Neural cell (in vitro differentiated cells): Measurements from ENCODE around the gene SLC29A1. TPM values are rescaled to one million over a fixed set of nuclear protein-coding genes. Genes with fewer than 3 reads are reported as not detected.
"Not testable (repeated sequence)": the region's sequence is repeated elsewhere in the genome, so short reads cannot be mapped to it uniquely, and the experiment has no call there.

Experiments used
- H2AFZ ChIP-seq: fragments of 200-600, 300-800 bp; sonication (generic), shearing (Covaris generic); 2 replicates; pipeline ENCODE4 v1.6.0; 2014; ENCODE audit warnings: low read depth, mild to moderate bottlenecking, antibody characterized with exemption, low read length, moderate library complexity
- H3F3A ChIP-seq: fragments of 200-600 bp; shearing (Covaris generic); 2 replicates; pipeline ENCODE4 v1.6.1; 2016; ENCODE audit warnings: mild to moderate bottlenecking, moderate library complexity, mixed read lengths, antibody characterized with exemption, low read length; ENCODE audit not compliant: insufficient read depth, poor library complexity, severe bottlenecking
- H3K27ac ChIP-seq: fragments of 200-600, 300-800 bp; sonication (generic), shearing (Covaris generic); 2 replicates; pipeline ENCODE4 v1.5.1; 2014; ENCODE audit warnings: mild to moderate bottlenecking, low read length, moderate library complexity
- H3K27me3 ChIP-seq: fragments of 300-800, 200-600 bp; sonication (generic), shearing (Covaris generic); 2 replicates; pipeline ENCODE4 v1.6.0; 2014; ENCODE audit warnings: mild to moderate bottlenecking, low read depth, low read length, moderate library complexity; ENCODE audit not compliant: insufficient read depth
- H3K36me3 ChIP-seq: fragments of 300-800, 200-600 bp; sonication (generic), shearing (Covaris generic); 2 replicates; pipeline ENCODE4 v1.5.1; 2014; ENCODE audit warnings: mild to moderate bottlenecking, antibody characterized with exemption, low read length, moderate library complexity; ENCODE audit not compliant: insufficient read depth
- H3K4me2 ChIP-seq: fragments of 300-800, 200-600 bp; sonication (generic), shearing (Covaris generic); 2 replicates; pipeline ENCODE4 v1.6.0; 2014; ENCODE audit warnings: mild to moderate bottlenecking, low read length
- H3K4me3 ChIP-seq: fragments of 300-800, 200-600 bp; sonication (generic), shearing (Covaris generic); 2 replicates; pipeline ENCODE4 v1.5.1; 2014; ENCODE audit warnings: mild to moderate bottlenecking, low read length, moderate library complexity
- H3K79me2 ChIP-seq: fragments of 200-600 bp; shearing (Covaris generic); replicated peaks from 2 replicates; pipeline ENCODE4 v1.6.0; 2014; ENCODE audit warnings: mild to moderate bottlenecking, low read length, moderate library complexity; ENCODE audit not compliant: insufficient read depth
- H3K9ac ChIP-seq: fragments of 300-800, 200-600 bp; sonication (generic), shearing (Covaris generic); 2 replicates; pipeline ENCODE4 v1.6.1; 2016; ENCODE audit warnings: mild to moderate bottlenecking, low read length, mixed read lengths
- H3K9me2 ChIP-seq: fragments of 200-600 bp; shearing (Covaris generic); 2 replicates; pipeline ENCODE4 v1.6.1; 2016; ENCODE audit warnings: mild to moderate bottlenecking, low read length, mixed read lengths; ENCODE audit not compliant: insufficient read depth
- H3K9me3 ChIP-seq: fragments of 200-600, 300-800 bp; sonication (generic), shearing (Covaris generic); 2 replicates; pipeline ENCODE4 v1.6.1; 2016; ENCODE audit warnings: mild to moderate bottlenecking, mixed run types, low read length, moderate library complexity, mixed read lengths
- H4K20me1 ChIP-seq: fragments of 200-600 bp; shearing (Covaris generic); 2 replicates; pipeline ENCODE4 v1.6.1; 2016; ENCODE audit warnings: mild to moderate bottlenecking, mixed run types; ENCODE audit not compliant: insufficient read depth
- EP300 ChIP-seq: fragments of 450-650 bp; conservative IDR thresholded peaks from 2 replicates; pipeline ENCODE4 v1.6.1; 2014; ENCODE audit warnings: antibody characterized with exemption, mild to moderate bottlenecking, moderate library complexity; ENCODE audit not compliant: poor library complexity, severe bottlenecking
- EZH2 ChIP-seq: fragments of 200-600, 300-800 bp; shearing (Covaris generic), sonication (generic); IDR thresholded peaks from 2 replicates; pipeline ENCODE4 v1.6.1; 2014; ENCODE audit warnings: antibody characterized with exemption, low read length, borderline replicate concordance, mild to moderate bottlenecking; ENCODE audit not compliant: insufficient read depth, poor library complexity, severe bottlenecking
- MXI1 ChIP-seq: fragments of 450-650 bp; conservative IDR thresholded peaks from 2 replicates; pipeline ENCODE4 v1.6.1; 2014; ENCODE audit warnings: antibody characterized with exemption, mild to moderate bottlenecking; ENCODE audit not compliant: poor library complexity, severe bottlenecking
- POLR2AphosphoS5 ChIP-seq: IDR thresholded peaks from 2 replicates; pipeline ENCODE4 v1.6.1; 2012
- RAD21 ChIP-seq: fragments of 450-650 bp; conservative IDR thresholded peaks from 2 replicates; pipeline ENCODE4 v1.6.1; 2014; ENCODE audit warnings: antibody characterized with exemption, mild to moderate bottlenecking, moderate library complexity
- SMC3 ChIP-seq: fragments of 450-650 bp; conservative IDR thresholded peaks from 2 replicates; pipeline ENCODE4 v1.6.1; 2014; ENCODE audit warnings: antibody characterized with exemption, mild to moderate bottlenecking, moderate library complexity; ENCODE audit not compliant: poor library complexity
- TAF1 ChIP-seq: IDR thresholded peaks from 2 replicates; pipeline ENCODE4 v1.6.1; 2012; ENCODE audit warnings: low read depth
- polyA plus RNA-seq: library from polyadenylated mRNA; depleted of rRNA; stranded (reverse); fragments of >200 nt; gene quantifications from 2 replicates; pipeline ENCODE4 v1.2.3, GENCODE V29; 2014
- TF ChIP-seq, protein P1 (sequence below): IDR thresholded peaks from 2 replicates; pipeline ENCODE4 v1.6.1; 2012; ENCODE audit warnings: borderline replicate concordance
- TF ChIP-seq, protein P2 (sequence below): fragments of 450-650 bp; IDR thresholded peaks from 2 replicates; pipeline ENCODE4 v1.5.1; 2014; ENCODE audit warnings: antibody characterized with exemption, mild to moderate bottlenecking, moderate library complexity; ENCODE audit not compliant: poor library complexity, severe bottlenecking

The SLC29A1 gene
- polyA plus RNA-seq, 1 donor from 2014 or later: 18.9 TPM

DNA sequence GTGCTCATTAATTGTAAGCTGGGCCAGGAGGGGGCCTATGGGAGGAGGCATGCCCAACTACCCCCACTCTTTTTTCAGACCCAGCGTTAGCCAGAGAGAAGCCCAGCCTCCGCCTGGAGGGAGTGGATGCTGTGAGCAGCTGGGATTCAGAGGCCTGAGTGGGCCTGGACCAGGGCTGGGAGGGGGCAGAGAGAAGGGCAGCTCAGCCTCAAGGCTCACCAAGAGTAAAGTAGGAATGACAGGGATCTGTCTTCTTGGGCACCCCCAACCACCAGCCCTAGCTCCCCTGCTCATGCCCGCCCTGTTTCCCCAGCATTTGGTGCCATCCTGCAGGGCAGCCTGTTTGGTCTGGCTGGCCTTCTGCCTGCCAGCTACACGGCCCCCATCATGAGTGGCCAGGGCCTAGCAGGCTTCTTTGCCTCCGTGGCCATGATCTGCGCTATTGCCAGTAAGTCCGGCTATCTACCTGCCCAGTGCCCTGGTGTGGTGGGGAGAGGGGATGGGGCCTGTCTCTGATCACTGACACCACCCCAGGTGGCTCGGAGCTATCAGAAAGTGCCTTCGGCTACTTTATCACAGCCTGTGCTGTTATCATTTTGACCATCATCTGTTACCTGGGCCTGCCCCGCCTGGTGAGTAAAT is 6.8 kb downstream of the SLC29A1 start:
- H3K27ac ChIP-seq: no peak overlapping the region
- no peaks in the 10 kb centered on the region for H3K36me3 ChIP-seq

DNA sequence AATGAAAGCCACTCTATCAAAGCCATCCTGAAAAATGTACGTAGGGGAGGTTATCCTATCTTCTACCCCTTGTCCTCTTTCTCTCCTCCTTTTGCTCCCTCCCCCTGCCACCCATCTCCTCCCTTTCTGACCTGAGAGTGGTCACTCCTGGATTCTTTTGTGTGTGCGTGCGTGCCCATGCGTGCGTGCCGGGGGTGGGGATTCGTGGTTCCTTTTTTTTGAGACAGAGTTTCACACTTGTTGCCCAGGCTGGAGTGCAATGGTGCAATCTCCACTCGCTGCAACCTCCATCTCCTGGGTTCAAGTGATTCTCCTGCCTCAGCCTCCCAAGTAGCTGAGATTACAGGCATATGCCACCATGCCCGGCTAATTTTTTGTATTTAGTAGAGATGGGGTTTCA is 8.0 kb downstream of the SLC29A1 start:
- H3K4me2 ChIP-seq, H3K9ac ChIP-seq, H3K27ac ChIP-seq, H3K36me3 ChIP-seq, H3K4me3 ChIP-seq, H3K9me2 ChIP-seq, H3K9me3 ChIP-seq, H3K27me3 ChIP-seq, H2AFZ ChIP-seq, H3F3A ChIP-seq, H4K20me1 ChIP-seq, H3K79me2 ChIP-seq: not testable (repeated sequence)

More for the DNA sequence above, 6.8 kb downstream of the SLC29A1 start:
- H3F3A ChIP-seq: no peaks in the 10 kb centered on the region
- no peak overlapping the region for H3K4me2 ChIP-seq
- H3K9me2 ChIP-seq: no peaks in the 10 kb centered on the region
- H3K9ac ChIP-seq: no peak overlapping the region
- no peaks in the 10 kb centered on the region for H3K9me3 ChIP-seq
- no peak overlapping the region for H2AFZ ChIP-seq
- TF ChIP-seq, protein P1, sequence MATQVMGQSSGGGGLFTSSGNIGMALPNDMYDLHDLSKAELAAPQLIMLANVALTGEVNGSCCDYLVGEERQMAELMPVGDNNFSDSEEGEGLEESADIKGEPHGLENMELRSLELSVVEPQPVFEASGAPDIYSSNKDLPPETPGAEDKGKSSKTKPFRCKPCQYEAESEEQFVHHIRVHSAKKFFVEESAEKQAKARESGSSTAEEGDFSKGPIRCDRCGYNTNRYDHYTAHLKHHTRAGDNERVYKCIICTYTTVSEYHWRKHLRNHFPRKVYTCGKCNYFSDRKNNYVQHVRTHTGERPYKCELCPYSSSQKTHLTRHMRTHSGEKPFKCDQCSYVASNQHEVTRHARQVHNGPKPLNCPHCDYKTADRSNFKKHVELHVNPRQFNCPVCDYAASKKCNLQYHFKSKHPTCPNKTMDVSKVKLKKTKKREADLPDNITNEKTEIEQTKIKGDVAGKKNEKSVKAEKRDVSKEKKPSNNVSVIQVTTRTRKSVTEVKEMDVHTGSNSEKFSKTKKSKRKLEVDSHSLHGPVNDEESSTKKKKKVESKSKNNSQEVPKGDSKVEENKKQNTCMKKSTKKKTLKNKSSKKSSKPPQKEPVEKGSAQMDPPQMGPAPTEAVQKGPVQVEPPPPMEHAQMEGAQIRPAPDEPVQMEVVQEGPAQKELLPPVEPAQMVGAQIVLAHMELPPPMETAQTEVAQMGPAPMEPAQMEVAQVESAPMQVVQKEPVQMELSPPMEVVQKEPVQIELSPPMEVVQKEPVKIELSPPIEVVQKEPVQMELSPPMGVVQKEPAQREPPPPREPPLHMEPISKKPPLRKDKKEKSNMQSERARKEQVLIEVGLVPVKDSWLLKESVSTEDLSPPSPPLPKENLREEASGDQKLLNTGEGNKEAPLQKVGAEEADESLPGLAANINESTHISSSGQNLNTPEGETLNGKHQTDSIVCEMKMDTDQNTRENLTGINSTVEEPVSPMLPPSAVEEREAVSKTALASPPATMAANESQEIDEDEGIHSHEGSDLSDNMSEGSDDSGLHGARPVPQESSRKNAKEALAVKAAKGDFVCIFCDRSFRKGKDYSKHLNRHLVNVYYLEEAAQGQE: no peak
- H4K20me1 ChIP-seq: no peaks in the 10 kb centered on the region
- no peaks in the 10 kb centered on the region for H3K27me3 ChIP-seq
- H3K79me2 ChIP-seq: peaks cover 3% of the 10 kb centered on the region
- H3K4me3 ChIP-seq: no peak overlapping the region

DNA sequence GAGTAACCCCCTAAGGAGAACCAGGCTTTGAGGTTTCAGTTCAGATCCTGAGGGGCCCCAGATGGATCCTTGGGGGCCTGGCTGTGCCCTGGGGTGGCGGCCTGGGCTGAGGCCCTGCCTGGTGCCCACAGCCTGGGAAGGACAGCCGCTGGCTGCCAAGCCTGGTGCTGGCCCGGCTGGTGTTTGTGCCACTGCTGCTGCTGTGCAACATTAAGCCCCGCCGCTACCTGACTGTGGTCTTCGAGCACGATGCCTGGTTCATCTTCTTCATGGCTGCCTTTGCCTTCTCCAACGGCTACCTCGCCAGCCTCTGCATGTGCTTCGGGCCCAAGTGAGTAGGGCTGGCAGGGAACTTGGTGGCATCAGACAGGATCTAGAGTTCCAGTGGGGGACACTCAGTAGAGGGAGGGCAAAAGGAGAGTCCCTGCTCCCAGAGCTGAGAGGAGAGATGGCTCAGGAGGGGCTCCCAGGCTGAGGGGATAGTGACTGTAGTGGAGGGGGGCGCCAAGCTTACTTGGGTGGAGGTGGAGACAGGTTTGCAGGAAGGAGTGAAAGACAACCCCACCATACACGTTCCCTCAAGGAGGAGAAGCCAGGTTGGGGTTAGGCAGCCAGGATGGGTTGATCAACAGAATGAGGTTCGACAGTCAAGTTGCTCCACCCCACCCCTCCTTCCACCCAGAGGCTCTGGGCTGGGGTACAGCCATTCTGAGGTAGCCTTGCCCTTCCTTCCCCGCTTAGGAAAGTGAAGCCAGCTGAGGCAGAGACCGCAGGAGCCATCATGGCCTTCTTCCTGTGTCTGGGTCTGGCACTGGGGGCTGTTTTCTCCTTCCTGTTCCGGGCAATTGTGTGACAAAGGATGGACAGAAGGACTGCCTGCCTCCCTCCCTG is 9.5 kb downstream of the SLC29A1 start:
- Histone ChIP-seq H2AFZ (no peak overlapping the region), H3K9ac (no peak overlapping the region), H3K4me2 (no peak overlapping the region), H3K36me3 (no peaks in the 10 kb centered on the region), H3K4me3 (no peak overlapping the region), H3K9me3 (no peaks in the 10 kb centered on the region), H4K20me1 (no peaks in the 10 kb centered on the region), H3K79me2 (no peaks in the 10 kb centered on the region), H3K9me2 (no peaks in the 10 kb centered on the region), H3K27ac (no peak overlapping the region), H3K27me3 (no peaks in the 10 kb centered on the region), H3F3A (no peaks in the 10 kb centered on the region)
- no peak for TF ChIP-seq RAD21
- no peak for TF ChIP-seq SMC3
- TF ChIP-seq EP300: no peak
- TF ChIP-seq MXI1: no peak
- TF ChIP-seq, protein P2, sequence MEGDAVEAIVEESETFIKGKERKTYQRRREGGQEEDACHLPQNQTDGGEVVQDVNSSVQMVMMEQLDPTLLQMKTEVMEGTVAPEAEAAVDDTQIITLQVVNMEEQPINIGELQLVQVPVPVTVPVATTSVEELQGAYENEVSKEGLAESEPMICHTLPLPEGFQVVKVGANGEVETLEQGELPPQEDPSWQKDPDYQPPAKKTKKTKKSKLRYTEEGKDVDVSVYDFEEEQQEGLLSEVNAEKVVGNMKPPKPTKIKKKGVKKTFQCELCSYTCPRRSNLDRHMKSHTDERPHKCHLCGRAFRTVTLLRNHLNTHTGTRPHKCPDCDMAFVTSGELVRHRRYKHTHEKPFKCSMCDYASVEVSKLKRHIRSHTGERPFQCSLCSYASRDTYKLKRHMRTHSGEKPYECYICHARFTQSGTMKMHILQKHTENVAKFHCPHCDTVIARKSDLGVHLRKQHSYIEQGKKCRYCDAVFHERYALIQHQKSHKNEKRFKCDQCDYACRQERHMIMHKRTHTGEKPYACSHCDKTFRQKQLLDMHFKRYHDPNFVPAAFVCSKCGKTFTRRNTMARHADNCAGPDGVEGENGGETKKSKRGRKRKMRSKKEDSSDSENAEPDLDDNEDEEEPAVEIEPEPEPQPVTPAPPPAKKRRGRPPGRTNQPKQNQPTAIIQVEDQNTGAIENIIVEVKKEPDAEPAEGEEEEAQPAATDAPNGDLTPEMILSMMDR: no peak
- TF ChIP-seq POLR2AphosphoS5: no peak
- TF ChIP-seq, protein P1: no peak
- no peak for TF ChIP-seq TAF1
- TF ChIP-seq EZH2: no peak
